Stimulated activated CD4-positive, alpha-beta T cell treated with anti-CD3 and anti-CD28 coated beads, TNF-alpha, amount 100 ng/mL, for 48 hours (primary cell): ENCODE data around the gene TFB2M.
A peak's percentile ranks its signal among the peaks of the same experiment; 100 is the strongest.

Source experiments
- DNase-seq, 3 donors: peaks; one replicate each; pipeline ENCODE4 v3.0.0-alpha.2; 2020; ENCODE audit warnings: low read depth in 3 of 3

The TFB2M gene

GRCh38 chr1:246513041-246513440 is 53.0 kb downstream of the TFB2M start:
- DNase-seq: no peak

GRCh38 chr1:246512635-246513034 is 53.4 kb downstream of the TFB2M start:
- DNase-seq: no peak

DNA sequence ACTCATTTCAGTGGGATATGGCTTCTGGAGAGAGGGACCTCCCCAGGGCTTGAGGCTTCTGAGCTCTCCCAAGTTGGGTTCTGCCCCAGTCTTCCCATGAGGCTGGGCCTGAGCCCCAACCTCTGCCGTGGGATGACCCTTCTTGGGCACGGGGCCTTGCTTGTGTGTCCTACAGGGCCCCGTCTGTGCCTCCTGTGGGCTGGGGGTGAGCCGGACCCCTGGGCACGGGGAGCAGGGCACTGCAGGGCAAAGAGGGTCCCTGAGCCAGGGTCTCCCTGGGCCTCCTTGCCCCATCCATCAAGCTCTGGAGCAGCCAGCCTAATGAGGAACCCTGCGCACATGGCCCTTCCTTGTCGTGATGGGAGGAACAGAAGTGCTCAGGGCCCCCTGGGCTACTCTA is 53.8 kb downstream of the TFB2M start:
- no peak for DNase-seq

DNA sequence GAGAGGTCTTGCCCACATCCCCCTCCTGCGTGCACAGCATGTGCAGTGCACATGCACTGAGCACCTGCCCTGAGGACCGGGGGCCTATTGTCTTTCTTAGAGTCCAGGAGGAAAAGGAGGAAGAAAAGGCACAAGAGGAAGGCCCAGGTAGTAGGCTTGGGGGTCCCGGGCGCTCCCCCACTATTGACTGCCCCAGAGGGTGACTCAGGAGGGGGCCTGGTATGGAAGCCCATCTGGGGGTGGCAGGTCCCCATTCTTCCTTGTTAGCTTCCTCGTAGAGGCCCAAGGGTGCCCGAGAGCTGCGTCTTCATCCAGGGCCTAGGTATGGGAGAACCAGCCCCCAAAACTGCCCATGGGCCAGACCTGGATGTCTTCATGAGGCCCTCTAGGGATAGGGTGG is 54.9 kb downstream of the TFB2M start:
- no peak for DNase-seq

GRCh38 chr1:246510147-246511030 is 55.7 kb downstream of the TFB2M start:
- DNase-seq: no peak

DNA sequence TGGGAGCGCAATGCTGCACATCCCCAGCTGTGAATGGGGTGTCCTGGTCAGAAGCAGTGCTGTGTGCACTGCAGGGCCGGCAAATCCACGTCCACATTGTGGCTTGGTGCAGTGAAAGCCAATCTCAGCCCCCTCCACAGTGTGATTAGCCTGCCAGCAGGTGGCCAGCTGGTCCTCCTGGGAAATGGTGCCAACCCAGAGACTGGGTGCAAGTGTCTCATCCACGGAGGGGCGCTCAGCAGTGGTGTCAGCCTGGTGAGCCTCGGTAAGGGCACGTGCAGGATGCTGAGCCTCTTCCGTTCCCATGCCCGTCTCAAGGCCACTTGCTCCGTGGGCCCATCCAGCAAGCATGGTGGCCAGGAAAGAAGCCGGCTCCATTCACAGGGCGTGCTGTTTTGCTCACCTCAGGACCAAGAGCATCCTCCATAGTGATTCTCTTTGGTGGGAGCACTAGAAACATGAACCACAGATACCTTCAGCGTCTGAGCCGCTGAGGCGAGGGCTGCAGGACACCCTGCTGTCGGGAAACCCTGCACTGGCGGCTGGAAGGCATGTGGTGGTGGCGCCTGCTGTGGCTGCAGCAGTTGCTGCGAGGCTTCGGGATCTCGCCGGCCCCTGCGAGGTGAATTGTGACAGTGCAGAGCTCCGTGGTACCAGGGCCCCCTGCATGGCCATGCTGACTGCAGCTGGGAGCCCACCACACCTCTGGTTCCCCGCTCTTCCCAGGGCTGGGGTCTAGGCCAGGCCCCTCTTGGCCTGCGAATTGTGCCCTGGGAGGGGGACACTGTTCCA is 57.0 kb downstream of the TFB2M start:
- DNase-seq: no peak

- DNase-seq: peak; percentile 48 to 61 (median 54)
Observed at GRCh38 chr1:246506674-246507481, 59.2 kb downstream of the TFB2M start, which contains the start of gene SMYD3. Gene SMYD3, minus strand, starts transcription at chr1:246507279.

DNA sequence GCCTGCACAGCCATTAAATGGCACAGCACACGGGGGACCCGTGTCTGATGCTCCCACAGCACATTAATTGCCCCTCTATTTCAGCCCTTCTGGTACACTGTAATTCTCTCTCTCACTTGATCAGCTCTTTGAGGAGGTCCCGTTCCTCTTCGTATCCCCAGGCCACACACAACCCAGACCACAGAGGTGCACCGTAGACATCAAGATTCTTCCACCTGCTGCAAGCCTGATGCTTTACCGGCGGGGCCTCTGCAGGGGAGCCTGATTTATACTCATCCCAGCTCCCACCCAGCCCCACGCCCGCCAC is 59.7 kb downstream of the TFB2M start:
- no peak for DNase-seq

GRCh38 chr1:246503341-246503740 is 62.7 kb downstream of the TFB2M start:
- no peak for DNase-seq

GRCh38 chr1:246497331-246497915 is 68.6 kb downstream of the TFB2M start:
- DNase-seq: no peak

DNA sequence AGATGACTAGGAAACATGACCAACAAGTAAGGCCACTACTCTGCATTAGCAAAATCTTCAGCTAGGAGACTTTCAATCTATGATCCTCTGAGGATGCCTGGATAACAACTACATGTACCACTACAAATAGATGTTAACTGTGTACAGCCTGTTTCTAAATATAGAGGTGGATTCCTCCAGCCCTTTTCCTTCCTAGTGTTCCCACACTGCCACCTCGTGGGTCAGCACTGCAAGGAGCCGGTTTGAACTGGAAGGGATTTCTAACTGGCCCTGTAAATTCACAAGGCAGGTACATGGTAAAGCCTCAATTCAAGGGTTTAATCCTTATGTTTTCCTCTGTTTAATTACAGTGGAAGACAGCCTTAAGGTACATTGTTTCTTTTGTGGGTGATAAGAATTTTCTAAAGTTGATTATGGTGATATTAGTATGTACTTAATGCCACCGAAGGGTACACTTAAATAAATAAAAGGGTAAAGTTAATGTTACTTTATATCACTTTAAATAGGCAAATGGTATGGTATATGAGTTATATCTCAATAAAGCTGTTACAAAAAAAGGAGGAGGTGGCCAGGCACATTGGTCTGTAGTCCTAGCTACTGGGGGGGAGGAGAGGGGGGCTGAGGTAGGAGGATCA is 73.3 kb downstream of the TFB2M start:
- peak in 2 of 3 donors; percentile 23 to 45 for DNase-seq

- DNase-seq: no peak
Observed at GRCh38 chr1:246491551-246492053, 74.5 kb downstream of the TFB2M start.
